H9 (cell line): ENCODE data around the gene ZNF444. TPM values are rescaled to one million over a fixed set of nuclear protein-coding genes. Genes with fewer than 3 reads are reported as not detected.

Experiments
- DNase-seq: peaks from one replicate; pipeline ENCODE4 v3.0.0-alpha.2; 2017
- H2AFZ ChIP-seq: one replicate; pipeline ENCODE4 v1.6.1; 2013; ENCODE audit warnings: mild to moderate bottlenecking, low read length, control low read depth, moderate library complexity
- H2AK5ac ChIP-seq: 2 replicates; pipeline ENCODE4 v1.6.1; 2013; ENCODE audit warnings: low read length, control low read depth, mixed read lengths; ENCODE audit not compliant: insufficient read length
- H2BK120ac ChIP-seq: one replicate; pipeline ENCODE4 v1.6.1; 2013; ENCODE audit warnings: low read depth, mild to moderate bottlenecking, low read length, control low read depth, inconsistent platforms; ENCODE audit not compliant: poor library complexity, severe bottlenecking
- H2BK12ac ChIP-seq: 2 replicates; pipeline ENCODE4 v1.6.1; 2013; ENCODE audit warnings: low read length, control low read depth, mixed read lengths, low read depth; ENCODE audit not compliant: insufficient read length
- H2BK15ac ChIP-seq: 2 replicates; pipeline ENCODE4 v1.6.1; 2013; ENCODE audit warnings: low read depth, low read length, control low read depth
- H2BK20ac ChIP-seq: one replicate; pipeline ENCODE4 v1.6.1; 2013; ENCODE audit warnings: low read depth, mild to moderate bottlenecking, low read length, control low read depth, inconsistent platforms; ENCODE audit not compliant: poor library complexity, severe bottlenecking
- H2BK5ac ChIP-seq: 2 replicates; pipeline ENCODE4 v1.6.1; 2013; ENCODE audit warnings: low read length, control low read depth, mixed read lengths; ENCODE audit not compliant: insufficient read length
- H3K14ac ChIP-seq: 2 replicates; pipeline ENCODE4 v1.6.1; 2013; ENCODE audit warnings: low read length, control low read depth; ENCODE audit not compliant: insufficient read depth
- H3K18ac ChIP-seq: 2 replicates; pipeline ENCODE4 v1.6.1; 2013; ENCODE audit warnings: low read depth, mild to moderate bottlenecking, mixed read lengths, low read length, control low read depth; ENCODE audit not compliant: insufficient read length
- H3K23ac ChIP-seq: 2 replicates; pipeline ENCODE4 v1.6.1; 2013; ENCODE audit warnings: low read length, control low read depth, mixed read lengths, low read depth; ENCODE audit not compliant: insufficient read length
- H3K23me2 ChIP-seq: 2 replicates; pipeline ENCODE4 v1.6.1; 2013; ENCODE audit warnings: low read depth, mild to moderate bottlenecking, mixed read lengths, low read length, control low read depth; ENCODE audit not compliant: insufficient read length, poor library complexity, severe bottlenecking
- H3K27ac ChIP-seq: 2 replicates; pipeline ENCODE4 v1.5.1; 2013; ENCODE audit warnings: low read length, control low read depth, mixed read lengths, low read depth; ENCODE audit not compliant: insufficient read length
- H3K27me3 ChIP-seq: 2 replicates; pipeline ENCODE4 v1.6.1; 2013; ENCODE audit warnings: low read length, control low read depth, inconsistent platforms; ENCODE audit not compliant: insufficient read depth
- H3K4ac ChIP-seq: 2 replicates; pipeline ENCODE4 v1.6.1; 2013; ENCODE audit warnings: low read depth, mild to moderate bottlenecking, control low read depth, inconsistent platforms, low read length, moderate library complexity
- H3K4me1 ChIP-seq: 2 replicates; pipeline ENCODE4 v1.6.1; 2013; ENCODE audit warnings: low read length, control low read depth, inconsistent platforms; ENCODE audit not compliant: insufficient read depth
- H3K4me2 ChIP-seq: 2 replicates; pipeline ENCODE4 v1.6.1; 2013; ENCODE audit warnings: low read length, control low read depth, mixed read lengths; ENCODE audit not compliant: insufficient read length, insufficient read depth
- H3K56ac ChIP-seq: 2 replicates; pipeline ENCODE4 v1.6.1; 2013; ENCODE audit warnings: low read depth, mild to moderate bottlenecking, mixed read lengths, low read length, control low read depth; ENCODE audit not compliant: insufficient read length
- H3K79me1 ChIP-seq: 2 replicates; pipeline ENCODE4 v1.6.1; 2013; ENCODE audit warnings: low read depth, mild to moderate bottlenecking, moderate library complexity, low read length, control low read depth, inconsistent platforms; ENCODE audit not compliant: insufficient read depth, poor library complexity, severe bottlenecking
- H3K79me2 ChIP-seq: 2 replicates; pipeline ENCODE4 v1.6.1; 2013; ENCODE audit warnings: low read length, control low read depth, inconsistent platforms; ENCODE audit not compliant: insufficient read depth
- H3K9ac ChIP-seq: 2 replicates; pipeline ENCODE4 v1.6.1; 2013; ENCODE audit warnings: low read length, control low read depth, mixed read lengths; ENCODE audit not compliant: insufficient read length; ENCODE audit errors: extremely low read depth
- H3K9me3 ChIP-seq: one replicate; pipeline ENCODE4 v1.6.1; 2013; ENCODE audit warnings: low read depth, low read length, inconsistent platforms; ENCODE audit not compliant: control insufficient read depth
- H3T11ph ChIP-seq: one replicate; pipeline ENCODE4 v1.6.1; 2013; ENCODE audit warnings: mild to moderate bottlenecking, low read length, control low read depth, inconsistent platforms
- H4K20me1 ChIP-seq: one replicate; pipeline ENCODE4 v1.6.1; 2013; ENCODE audit not compliant: control insufficient read depth, insufficient read length, insufficient read depth
- H4K5ac ChIP-seq: 2 replicates; pipeline ENCODE4 v1.6.1; 2013; ENCODE audit warnings: low read depth, mild to moderate bottlenecking, mixed read lengths, low read length, control low read depth; ENCODE audit not compliant: insufficient read length
- H4K8ac ChIP-seq: replicated peaks from 2 replicates; pipeline ENCODE4 v1.6.1; 2013; ENCODE audit warnings: low read length, control low read depth, mixed read lengths, low read depth; ENCODE audit not compliant: insufficient read length
- H4K91ac ChIP-seq: 2 replicates; pipeline ENCODE4 v1.6.1; 2013; ENCODE audit warnings: low read depth, mild to moderate bottlenecking, moderate library complexity, mixed read lengths, low read length, control low read depth; ENCODE audit not compliant: insufficient read length
- H3K27ac Mint-ChIP-seq, 3 experiments: 2 replicates in 2 of 3; 3 replicates in 1 of 3; pipeline ENCODE4 v1.8.0; 2020 to 2021; ENCODE audit warnings: mixed read lengths in 3 of 3, mild to moderate bottlenecking in 1 of 3, moderate library complexity in 1 of 3
- H3K27me3 Mint-ChIP-seq: 2 replicates; pipeline ENCODE4 v1.8.0; 2021; ENCODE audit warnings: low read depth, mild to moderate bottlenecking, moderate library complexity, mixed read lengths
- H3K36me3 Mint-ChIP-seq, 3 experiments: 2 replicates in 2 of 3; 3 replicates in 1 of 3; pipeline ENCODE4 v1.8.0; 2020 to 2021; ENCODE audit warnings: low read depth in 3 of 3, mixed read lengths in 3 of 3; ENCODE audit not compliant: insufficient read depth in 1 of 3
- H3K4me1 Mint-ChIP-seq, 2 experiments: 2 replicates each; pipeline ENCODE4 v1.8.0; 2020; ENCODE audit warnings: mixed read lengths in 2 of 2
- H3K4me3 Mint-ChIP-seq, 2 experiments: 2 replicates in 1 of 2; 3 replicates in 1 of 2; pipeline ENCODE4 v1.8.0; 2020 to 2021; ENCODE audit warnings: mild to moderate bottlenecking in 2 of 2, mixed read lengths in 2 of 2, moderate library complexity in 1 of 2
- H3K9me3 Mint-ChIP-seq, 2 experiments: 2 replicates in 1 of 2; 3 replicates in 1 of 2; pipeline ENCODE4 v1.8.0; 2020; ENCODE audit warnings: mild to moderate bottlenecking in 2 of 2, mixed read lengths in 2 of 2, moderate library complexity in 1 of 2
- CTCF ChIP-seq: fragments of 200-600 bp; sonication (generic); conservative IDR thresholded peaks from 3 replicates; pipeline ENCODE4 v1.8.0; 2021; ENCODE audit warnings: antibody characterized with exemption, mild to moderate bottlenecking
- WGBS: extraction: QIAGEN DNeasy Blood & Tissue Kit; methylation state at CpG from one replicate; pipeline ENCODE4 v1.1.7; 2013; ENCODE audit warnings: missing lambda C conversion rate, low lambda C conversion rate, mixed read lengths; ENCODE audit not compliant: insufficient read length; ENCODE audit errors: extremely low coverage; 5-methylcytosine and 5-hydroxymethylcytosine counted together
- total RNA-seq: library from RNA; stranded (reverse); gene quantifications from 2 replicates; pipeline ENCODE4 v1.2.1, GENCODE V29; 2021

ZNF444 gene
- total RNA-seq, 1 experiment from 2014 or later: 49.7 TPM

GRCh38 chr19:56142897-56143434, 1.9 kb downstream of the ZNF444 start:
- H4K20me1 ChIP-seq: peaks cover 3% of the 10 kb centered on the region
- no peak overlapping the region for H3K56ac ChIP-seq
- no peak overlapping the region for H2BK5ac ChIP-seq
- H3K9me3 ChIP-seq: no peaks in the 10 kb centered on the region
- peaks cover 4% of the 10 kb centered on the region; the same call in 1 of the 2 replicates for H3K79me2 ChIP-seq
- no peak overlapping the region for H3K4me2 ChIP-seq
- H3K4me1 ChIP-seq: no peaks in the 10 kb centered on the region; the same call in 1 of the 2 replicates
- H3K27me3 ChIP-seq: no peaks in the 10 kb centered on the region
- peaks cover 13% of the 10 kb centered on the region for H3K23me2 ChIP-seq
- H3K79me1 ChIP-seq: no peaks in the 10 kb centered on the region
- DNase-seq: no peak
- no CpG with 5 or more reads among the region's 4 CpGs for WGBS
- H3T11ph ChIP-seq: no peak overlapping the region
- H3K14ac ChIP-seq: no peak overlapping the region
- no peak overlapping the region for H2BK20ac ChIP-seq
- no peak overlapping the region for H2BK15ac ChIP-seq
- H3K4ac ChIP-seq: no peak overlapping the region
- no peak overlapping the region for H4K8ac ChIP-seq
- no peak overlapping the region for H2AFZ ChIP-seq
- no peak overlapping the region for H3K18ac ChIP-seq
- no peak overlapping the region for H4K91ac ChIP-seq
- H2AK5ac ChIP-seq: no peak overlapping the region
- H3K36me3 Mint-ChIP-seq: peaks cover 6 to 13% (median 9%) of the 10 kb centered on the region in 3 experiments; a peak in 6 of 7 replicates
- H3K4me3 Mint-ChIP-seq: peak overlapping the region in 1 of 2 experiments; percentile 35; a peak in 2 of 5 replicates
- H3K27ac Mint-ChIP-seq: peak overlapping the region in 1 of 3 experiments; percentile 57; a peak in 2 of 7 replicates
- H3K27me3 Mint-ChIP-seq: no peaks in the 10 kb centered on the region
- no peak overlapping the region for H3K9ac ChIP-seq
- TF ChIP-seq CTCF: no peak
- H3K4me1 Mint-ChIP-seq: peaks cover 14 to 17% of the 10 kb centered on the region in 2 experiments
- no peak overlapping the region for H2BK12ac ChIP-seq
- no peak overlapping the region for H4K5ac ChIP-seq
- H2BK120ac ChIP-seq: no peak overlapping the region
- H3K23ac ChIP-seq: no peak overlapping the region
- H3K27ac ChIP-seq: no peak overlapping the region
- 0 out of 5 replicates have a peak, but pooled peaks cover 0 to 2% of the 10 kb centered on the region in 2 experiments for H3K9me3 Mint-ChIP-seq
